Neural progenitor cell (in vitro differentiated cells): ENCODE data around the gene CCDC142. TPM values are rescaled to one million over a fixed set of nuclear protein-coding genes. Genes with fewer than 3 reads are reported as not detected.

Experiments
- DNase-seq: peaks from one replicate; pipeline ENCODE4 v3.0.0-alpha.2; 2016; ENCODE audit warnings: low spot score
- H2AFZ ChIP-seq: fragments of 200-600 bp; sonication (generic); replicated peaks from 2 replicates; pipeline ENCODE4 v1.6.1; 2016; ENCODE audit warnings: antibody characterized with exemption
- H3F3A ChIP-seq: fragments of 200-600 bp; sonication (generic); 2 replicates; pipeline ENCODE4 v1.6.1; 2016; ENCODE audit warnings: antibody characterized with exemption, low read depth
- H3K27ac ChIP-seq: fragments of 200-600 bp; sonication (generic); 2 replicates; pipeline ENCODE4 v1.5.1; 2016; ENCODE audit warnings: mild to moderate bottlenecking
- H3K27me3 ChIP-seq: fragments of 200-600 bp; sonication (generic); 2 replicates; pipeline ENCODE4 v1.6.1; 2016; ENCODE audit warnings: mild to moderate bottlenecking, moderate library complexity
- H3K36me3 ChIP-seq: fragments of 200-600 bp; sonication (generic); 2 replicates; pipeline ENCODE4 v1.5.1; 2016
- H3K4me1 ChIP-seq: fragments of 200-600 bp; sonication (generic); 2 replicates; pipeline ENCODE4 v1.6.1; 2016; ENCODE audit warnings: mixed run types
- H3K4me2 ChIP-seq: fragments of 200-600 bp; sonication (generic); 2 replicates; pipeline ENCODE4 v1.6.1; 2016
- H3K4me3 ChIP-seq: fragments of 200-600 bp; sonication (generic); 2 replicates; pipeline ENCODE4 v1.5.1; 2016
- H3K79me2 ChIP-seq: fragments of 200-600 bp; sonication (generic); 2 replicates; pipeline ENCODE4 v1.6.1; 2016; ENCODE audit warnings: low read depth
- H3K9ac ChIP-seq: fragments of 200-600 bp; sonication (generic); 2 replicates; pipeline ENCODE4 v1.6.1; 2016
- H3K9me3 ChIP-seq: fragments of 200-600 bp; sonication (generic); 2 replicates; pipeline ENCODE4 v1.5.1; 2016; ENCODE audit warnings: low read depth
- H4K20me1 ChIP-seq: fragments of 200-600 bp; sonication (generic); 2 replicates; pipeline ENCODE4 v1.6.1; 2016; ENCODE audit warnings: low read depth
- H3K27ac Mint-ChIP-seq: 3 replicates; pipeline ENCODE4 v1.8.0; 2021; ENCODE audit warnings: mixed read lengths
- H3K27me3 Mint-ChIP-seq: 2 replicates; pipeline ENCODE4 v1.8.0; 2022; ENCODE audit warnings: low read depth, mild to moderate bottlenecking, inconsistent platforms, moderate library complexity, mixed read lengths; ENCODE audit not compliant: insufficient read depth
- H3K36me3 Mint-ChIP-seq: 3 replicates; pipeline ENCODE4 v1.8.0; 2021; ENCODE audit warnings: mixed read lengths
- H3K4me1 Mint-ChIP-seq: 3 replicates; pipeline ENCODE4 v1.8.0; 2021; ENCODE audit warnings: mixed read lengths
- H3K4me3 Mint-ChIP-seq: 3 replicates; pipeline ENCODE4 v1.8.0; 2021; ENCODE audit warnings: mild to moderate bottlenecking, moderate library complexity, mixed read lengths
- H3K9me3 Mint-ChIP-seq: 3 replicates; pipeline ENCODE4 v1.8.0; 2020; ENCODE audit warnings: mixed read lengths
- CTCF ChIP-seq: fragments of 200-600 bp; sonication (generic); IDR thresholded peaks from 2 replicates; pipeline ENCODE4 v1.5.1; 2017; ENCODE audit warnings: antibody characterized with exemption, mild to moderate bottlenecking
- EZH2 ChIP-seq: fragments of 200-600 bp; sonication (generic); IDR thresholded peaks from 2 replicates; pipeline ENCODE4 v1.6.1; 2017; ENCODE audit warnings: antibody characterized with exemption, mild to moderate bottlenecking, moderate library complexity
- EZH2phosphoT487 ChIP-seq: fragments of 200-600 bp; sonication (generic); IDR thresholded peaks from 2 replicates; pipeline ENCODE4 v1.6.1; 2017; ENCODE audit warnings: antibody characterized with exemption
- total RNA-seq: library from RNA; depleted of rRNA; stranded (reverse); fragments of >200 nt; gene quantifications from 2 replicates; pipeline ENCODE4 v1.2.3, GENCODE V29; 2015; ENCODE audit warnings: low replicate concordance

The CCDC142 gene
- total RNA-seq, 1 donor from 2014 or later = 12.0 TPM

- H3K4me3 ChIP-seq = peak within 1 kb of the TSS; percentile 48
- peaks cover 100% of the 10 kb centered on the region for H3K27me3 ChIP-seq
- H3F3A ChIP-seq = peaks cover 47% of the 10 kb centered on the region
- peak within 1 kb of the TSS; percentile 91 for H3K4me2 ChIP-seq
- H3K36me3 Mint-ChIP-seq = peaks cover 2% of the 10 kb centered on the region
- H3K4me1 Mint-ChIP-seq = peaks cover 39% of the 10 kb centered on the region
- peaks cover 35% of the 10 kb centered on the region for H3K4me1 ChIP-seq
- no peak within 1 kb of the TSS for H3K27ac Mint-ChIP-seq
- H3K4me3 Mint-ChIP-seq = peak within 1 kb of the TSS; percentile 79
- peaks cover 35% of the 10 kb centered on the region for H4K20me1 ChIP-seq
- H3K27ac ChIP-seq = no peak within 1 kb of the TSS
- peaks cover 2% of the 10 kb centered on the region for H3K9me3 Mint-ChIP-seq
- peak; percentile 60 for DNase-seq
- peaks cover 83% of the 10 kb centered on the region for H3K27me3 Mint-ChIP-seq
- no peaks in the 10 kb centered on the region for H3K79me2 ChIP-seq
- TF ChIP-seq EZH2phosphoT487 (peak; percentile 93), CTCF (no peak), EZH2 (peak; percentile 88)
- no peaks in the 10 kb centered on the region for H3K36me3 ChIP-seq
- no peak within 1 kb of the TSS for H3K9ac ChIP-seq
- peak within 1 kb of the TSS; percentile 66 for H2AFZ ChIP-seq
- no peaks in the 10 kb centered on the region for H3K9me3 ChIP-seq
These were observed 16.6 kb upstream of the CCDC142 start, which contains the start of gene LBX2 for GRCh38 chr2:74499267-74499939. LBX2 (minus strand) TSS chr2:74499603; CDS start chr2:74499537, 66 bp downstream.

- peaks cover 32% of the 10 kb centered on the region for H3K4me1 Mint-ChIP-seq
- no peaks in the 10 kb centered on the region for H3K36me3 Mint-ChIP-seq
- TF ChIP-seq EZH2 (peak; percentile 29), CTCF (no peak), EZH2phosphoT487 (peak; percentile 95)
- H3K9me3 ChIP-seq = no peaks in the 10 kb centered on the region
- H3K27ac ChIP-seq = no peak overlapping the region
- peak overlapping the region; percentile 66 for H2AFZ ChIP-seq
- peaks cover 97% of the 10 kb centered on the region for H3K27me3 ChIP-seq
- H3K27me3 Mint-ChIP-seq = peaks cover 76% of the 10 kb centered on the region
- peak overlapping the region; percentile 79 for H3K4me3 Mint-ChIP-seq
- H3K9me3 Mint-ChIP-seq = peaks cover 2% of the 10 kb centered on the region
- peak overlapping the region; percentile 48 for H3K4me3 ChIP-seq
- H3K4me1 ChIP-seq = peaks cover 35% of the 10 kb centered on the region
- H3K4me2 ChIP-seq = peak overlapping the region; percentile 91
- peaks cover 41% of the 10 kb centered on the region for H3F3A ChIP-seq
- H3K79me2 ChIP-seq = no peaks in the 10 kb centered on the region
- H3K36me3 ChIP-seq = no peaks in the 10 kb centered on the region
- no peak overlapping the region for H3K27ac Mint-ChIP-seq
- H3K9ac ChIP-seq = no peak overlapping the region
- H4K20me1 ChIP-seq = peaks cover 35% of the 10 kb centered on the region
- DNase-seq = peak; percentile 88
These were observed 15.9 kb upstream of the CCDC142 start for GRCh38 chr2:74498500-74499266.

- no peak overlapping the region for H3K27ac Mint-ChIP-seq
- H3K9me3 Mint-ChIP-seq = peaks cover 2% of the 10 kb centered on the region
- H3K4me2 ChIP-seq = peak overlapping the region; percentile 91
- no peaks in the 10 kb centered on the region for H3K36me3 ChIP-seq
- peaks cover 3% of the 10 kb centered on the region for H3K36me3 Mint-ChIP-seq
- H3K4me3 Mint-ChIP-seq = peak overlapping the region; percentile 81
- no peaks in the 10 kb centered on the region for H3K79me2 ChIP-seq
- no peak for TF ChIP-seq CTCF
- TF ChIP-seq EZH2 = peak; percentile 82
- peak; percentile 44 for TF ChIP-seq EZH2phosphoT487
- H3K27me3 Mint-ChIP-seq = peaks cover 70% of the 10 kb centered on the region
- H3K27ac ChIP-seq = no peak overlapping the region
- H3K4me1 Mint-ChIP-seq = peaks cover 32% of the 10 kb centered on the region
- peaks cover 41% of the 10 kb centered on the region for H3F3A ChIP-seq
- peak overlapping the region; percentile 48 for H3K4me3 ChIP-seq
- no peaks in the 10 kb centered on the region for H3K9me3 ChIP-seq
- peaks cover 89% of the 10 kb centered on the region for H3K27me3 ChIP-seq
- H3K4me1 ChIP-seq = peaks cover 31% of the 10 kb centered on the region
- peaks cover 35% of the 10 kb centered on the region for H4K20me1 ChIP-seq
- peak overlapping the region; percentile 66 for H2AFZ ChIP-seq
- DNase-seq = peak; percentile 57
- H3K9ac ChIP-seq = no peak overlapping the region
These were observed 15.1 kb upstream of the CCDC142 start for GRCh38 chr2:74497777-74498499.
